Urinary bladder (tissue), 2 donors: Measurements from ENCODE around the gene CDK5R1. TPM values are rescaled to one million over a fixed set of nuclear protein-coding genes. Genes with fewer than 3 reads are reported as not detected.

Source experiments
- polyA plus RNA-seq: library from polyadenylated mRNA; stranded (reverse); fragments of 200-250 nt; gene quantifications from one replicate; pipeline ENCODE4 v1.2.3, GENCODE V29; 2013
- small RNA-seq: library from RNA; depleted of rRNA; stranded (forward); fragments of <200 nt; gene quantifications from one replicate; pipeline ENCODE3, GENCODE V24; 2014
- total RNA-seq: library from RNA; depleted of rRNA; stranded (reverse); fragments of >200 nt; gene quantifications from one replicate; pipeline ENCODE4 v1.2.3, GENCODE V29; 2014
- donor health status: healthy.

The CDK5R1 gene
- total and polyA plus RNA-seq, 2 donors, result 0.60 to 1.5 TPM

Small RNAs within 50 kb of the gene (small RNA-seq; reads per million reads assigned to genes)
- gene RF00019, result not detected

Other genes starting within 250 kb of the CDK5R1 start
- gene RHBDL3, start 221.2 kb upstream of the CDK5R1 start, total RNA-seq, result 1.9 TPM
- gene RHBDL3, start 221.2 kb upstream of the CDK5R1 start, polyA plus RNA-seq, result 1.9 TPM
- 26.9 TPM for gene C17orf75, start 144.8 kb upstream of the CDK5R1 start, total RNA-seq
- gene C17orf75, start 144.8 kb upstream of the CDK5R1 start, polyA plus RNA-seq, result 12.1 TPM
- 241 TPM for gene ZNF207, start 136.8 kb upstream of the CDK5R1 start, total RNA-seq
- gene ZNF207, start 136.8 kb upstream of the CDK5R1 start, polyA plus RNA-seq, result 82.0 TPM
- gene PSMD11, start 42.5 kb upstream of the CDK5R1 start, total RNA-seq, result 49.0 TPM
- 37.7 TPM for gene PSMD11, start 42.5 kb upstream of the CDK5R1 start, polyA plus RNA-seq